ENCODE measurements around the gene DST.

- TF ChIP-seq EZH2 (IDR thresholded peaks at IDR 0.05; ENCODE audit: borderline replicate concordance) (no peak), CTCF (IDR thresholded peaks at IDR 0.05; ENCODE audit: poor library complexity) (no peak)
Measured at GRCh38 chr6:56663344-56663743, 20.7 kb upstream of the DST start.

Measured in hepatocyte (in vitro differentiated cells).